Measurements from ENCODE around the gene APOBEC2.

The APOBEC2 gene

GRCh38 chr6:41103847-41104246, 50.8 kb downstream of the APOBEC2 start:
- Histone ChIP-seq H3K27me3 (no peaks in the 10 kb centered on the region), H3K27ac (no peak overlapping the region), H3K9me3 (no peaks in the 10 kb centered on the region), H3K36me3 (peaks cover 44% of the 10 kb centered on the region), H3K4me3 (ENCODE audit: low read depth in 1 of 2, low read length in 1 of 2) (no peak overlapping the region), H3K4me1 (ENCODE audit: control insufficient read depth in 1 of 2, insufficient read depth in 1 of 2, low read depth in 1 of 2, low read length in 1 of 2) (no peaks in the 10 kb centered on the region)
- TF ChIP-seq, protein P1, sequence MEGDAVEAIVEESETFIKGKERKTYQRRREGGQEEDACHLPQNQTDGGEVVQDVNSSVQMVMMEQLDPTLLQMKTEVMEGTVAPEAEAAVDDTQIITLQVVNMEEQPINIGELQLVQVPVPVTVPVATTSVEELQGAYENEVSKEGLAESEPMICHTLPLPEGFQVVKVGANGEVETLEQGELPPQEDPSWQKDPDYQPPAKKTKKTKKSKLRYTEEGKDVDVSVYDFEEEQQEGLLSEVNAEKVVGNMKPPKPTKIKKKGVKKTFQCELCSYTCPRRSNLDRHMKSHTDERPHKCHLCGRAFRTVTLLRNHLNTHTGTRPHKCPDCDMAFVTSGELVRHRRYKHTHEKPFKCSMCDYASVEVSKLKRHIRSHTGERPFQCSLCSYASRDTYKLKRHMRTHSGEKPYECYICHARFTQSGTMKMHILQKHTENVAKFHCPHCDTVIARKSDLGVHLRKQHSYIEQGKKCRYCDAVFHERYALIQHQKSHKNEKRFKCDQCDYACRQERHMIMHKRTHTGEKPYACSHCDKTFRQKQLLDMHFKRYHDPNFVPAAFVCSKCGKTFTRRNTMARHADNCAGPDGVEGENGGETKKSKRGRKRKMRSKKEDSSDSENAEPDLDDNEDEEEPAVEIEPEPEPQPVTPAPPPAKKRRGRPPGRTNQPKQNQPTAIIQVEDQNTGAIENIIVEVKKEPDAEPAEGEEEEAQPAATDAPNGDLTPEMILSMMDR (IDR thresholded peaks at IDR 0.05): no peak

DNA sequence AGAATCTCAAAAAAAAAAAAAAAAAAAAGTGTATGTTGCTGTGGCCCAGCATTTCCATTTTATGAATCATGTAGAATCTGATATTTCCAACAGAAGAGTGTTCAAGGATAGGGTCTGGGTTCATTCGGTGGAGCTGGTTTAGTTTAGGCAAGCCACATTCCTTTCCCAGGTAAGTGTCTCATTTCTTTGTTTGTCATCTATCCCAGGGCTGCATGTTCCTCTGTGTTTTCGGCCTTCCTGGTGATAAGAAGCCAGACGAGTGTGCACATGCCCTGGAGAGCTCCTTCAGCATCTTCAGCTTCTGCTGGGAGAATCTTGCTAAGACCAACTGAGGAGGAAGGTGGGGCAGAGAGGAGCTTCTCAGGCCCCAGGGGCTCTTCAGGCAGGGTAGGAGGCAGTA, 58.0 kb downstream of the APOBEC2 start:
- Histone ChIP-seq H3K27me3 (no peaks in the 10 kb centered on the region), H3K27ac (no peak overlapping the region)
- TF ChIP-seq, protein P1 (IDR thresholded peaks at IDR 0.05): no peak

More for the DNA sequence above, 58.0 kb downstream of the APOBEC2 start:
- H3K36me3 ChIP-seq: peaks cover 20% of the 10 kb centered on the region
- no peaks in the 10 kb centered on the region for H3K4me1 ChIP-seq (ENCODE audit: control insufficient read depth in 1 of 2, insufficient read depth in 1 of 2, low read depth in 1 of 2, low read length in 1 of 2)
- no peak overlapping the region for H3K4me3 ChIP-seq (ENCODE audit: low read depth in 1 of 2, low read length in 1 of 2)
- H3K9me3 ChIP-seq: no peaks in the 10 kb centered on the region
